Right hindlimb (tissue), 1 donor: ENCODE results near the gene COL18A1.

Source experiments
- DNase-seq: peaks from one replicate; pipeline ENCODE4 v3.0.0-alpha.2; 2018

Gene COL18A1

GRCh38 chr21:45403133-45403824, 1.7 kb upstream of the COL18A1 start:
- DNase-seq = no peak

- peak; percentile 74 for DNase-seq
Observed at GRCh38 chr21:45403825-45404729, 888 bp upstream of the COL18A1 start.

GRCh38 chr21:45405271-45405818, 380 bp downstream of the COL18A1 start:
- peak; percentile 62 for DNase-seq

GRCh38 chr21:45405819-45406762, 1.1 kb downstream of the COL18A1 start:
- DNase-seq = no peak

GRCh38 chr21:45406801-45407628, 2.0 kb downstream of the COL18A1 start:
- DNase-seq = peak; percentile 57

GRCh38 chr21:45407629-45408247, 2.8 kb downstream of the COL18A1 start:
- no peak for DNase-seq

GRCh38 chr21:45408271-45408791, 3.4 kb downstream of the COL18A1 start:
- no peak for DNase-seq

- no peak for DNase-seq
Observed at GRCh38 chr21:45408801-45409261, 3.9 kb downstream of the COL18A1 start.

- no peak for DNase-seq
Observed at GRCh38 chr21:45409466-45410150, 4.6 kb downstream of the COL18A1 start.

GRCh38 chr21:45410151-45410864, 5.3 kb downstream of the COL18A1 start:
- peak; percentile 82 for DNase-seq

GRCh38 chr21:45410865-45411809, 6.2 kb downstream of the COL18A1 start:
- DNase-seq = no peak

- no peak for DNase-seq
Observed at GRCh38 chr21:45411810-45412206, 6.8 kb downstream of the COL18A1 start.

GRCh38 chr21:45412491-45412890, 7.5 kb downstream of the COL18A1 start:
- DNase-seq = no peak

- DNase-seq = peak; percentile 18
Observed at GRCh38 chr21:45412909-45413611, 8.1 kb downstream of the COL18A1 start.

GRCh38 chr21:45413922-45414321, 9.0 kb downstream of the COL18A1 start:
- peak; percentile 13 for DNase-seq

- DNase-seq = peak; percentile 13
Observed at GRCh38 chr21:45414396-45415187, 9.6 kb downstream of the COL18A1 start.
